Psoas muscle (tissue), 8 donors: ENCODE measurements around the gene CNPY4. TPM values are rescaled to one million over a fixed set of nuclear protein-coding genes. Genes with fewer than 3 reads are reported as not detected.

Source experiments
- ATAC-seq, 4 donors: fragments of 200-7000 bp; cut with Tn5 transposase; one replicate each; pipeline ENCODE4 v1.9.1; 2020; ENCODE audit warnings: moderate library complexity in 3 of 4, mild to moderate bottlenecking in 2 of 4
- DNase-seq, 2 donors: peaks; one replicate each; pipeline ENCODE4 v3.0.0-alpha.2; 2020
- H3K27ac ChIP-seq: fragments of 200-600 bp; one replicate; pipeline ENCODE4 v1.8.0; 2022
- H3K27me3 ChIP-seq, 3 donors: fragments of 200-600 bp in 1 of 3; one replicate each; pipeline versions ENCODE4 v1.6.1 to v1.8.0; 2013 to 2022; ENCODE audit warnings: low read length in 2 of 3, mild to moderate bottlenecking in 2 of 3, moderate library complexity in 1 of 3; ENCODE audit not compliant: insufficient read depth in 3 of 3
- H3K36me3 ChIP-seq, 2 donors: fragments of 200-600 bp in 1 of 2; one replicate each; pipeline versions ENCODE4 v1.6.1 to v1.8.0; 2013 to 2022; ENCODE audit warnings: low read depth in 1 of 2, mild to moderate bottlenecking in 1 of 2, moderate library complexity in 1 of 2; ENCODE audit not compliant: insufficient read depth in 1 of 2
- H3K4me1 ChIP-seq: fragments of 200-600 bp; one replicate; pipeline ENCODE4 v1.8.0; 2022
- H3K4me3 ChIP-seq: fragments of 200-600 bp; one replicate; pipeline ENCODE4 v1.8.0; 2022; ENCODE audit warnings: mild to moderate bottlenecking
- H3K9me3 ChIP-seq: fragments of 200-600 bp; one replicate; pipeline ENCODE4 v1.8.0; 2022
- CTCF ChIP-seq: fragments of 200-600 bp; IDR thresholded peaks from one replicate; pipeline ENCODE4 v1.8.0; 2022; ENCODE audit warnings: antibody characterized with exemption
- WGBS, 3 donors: extraction: QIAGEN DNeasy Blood & Tissue Kit; methylation state at CpG; one replicate each; pipeline versions ENCODE4 v1.1.6 to v1.1.7; 2013; 5-methylcytosine and 5-hydroxymethylcytosine counted together
- intact Hi-C, 2 donors: fragments of 100-400 bp; cut with DNase I; formaldehyde crosslinking; loops; one replicate each; pipeline versions ENCODE4 v1.11.0 to v1.14.2; 2022
- polyA plus RNA-seq, 3 donors: library from polyadenylated mRNA; stranded (reverse); fragments of 200-250 nt; gene quantifications; one replicate each; pipeline ENCODE4 v1.2.3, GENCODE V29; 2013
- total RNA-seq, 4 donors: library from RNA; stranded (reverse); fragmentation: NEBNext Ultra II Directional in 2 of 4; extraction: Animal tissue kit (Norgen Biotek cat#: 25700) in 2 of 4; gene quantifications; one replicate each; pipeline versions ENCODE4 v1.2.1 to v1.2.4, GENCODE V29; 2021 to 2023
- donor health status: healthy with polysubstance abuse.
- donor health status: DM: no; HTN: no; CAD: no; lungs with moderate emphysema.
- donor health status: Bipolar disorder and iron deficiency.
- donor health status: healthy.
- donor health status: DM: yes; HTN: yes; CAD: no.
- donor health status: DM: no; HTN: no; CAD: no.
- donor health status: DM: no; HTN: no; CAD: no.
- donor health status: DM: yes; HTN: yes; CAD: no.

CNPY4 gene
- total and polyA plus RNA-seq, 7 donors = 2.2 to 7.0 (median 2.9) TPM

GRCh38 chr7:100174582-100174981, 55.1 kb downstream of the CNPY4 start:
- WGBS, 3 donors = 84 to 90% (median 89%) methylated on average over 5 of the region's 5 CpGs
- H3K4me3 ChIP-seq = no peak overlapping the region
- DNase-seq = no peak

More at GRCh38 chr7:100174582-100174981, 55.1 kb downstream of the CNPY4 start:
- intact Hi-C loops = no loop called here
- Histone ChIP-seq H3K9me3 (no peaks in the 10 kb centered on the region), H3K27ac (no peak overlapping the region), H3K4me1 (peaks cover 6% of the 10 kb centered on the region), H3K27me3 (peaks cover 0 to 39% (median 8%) of the 10 kb centered on the region in 3 donors), H3K36me3 (no peaks in the 10 kb centered on the region)
- no peak for TF ChIP-seq CTCF
- ATAC-seq = no peak

Other genes starting within 250 kb of the CNPY4 start
- not detected for gene OR2AE1, start 242.6 kb upstream of the CNPY4 start, total RNA-seq
- under 1 TPM in 2 of 3 donors, not detected in 1; 0.05 to 0.17 TPM for gene OR2AE1, start 242.6 kb upstream of the CNPY4 start, polyA plus RNA-seq
- gene TRIM4, start 200.1 kb upstream of the CNPY4 start, total RNA-seq = 1 to 10 TPM; 4.4 to 8.9 (median 6.1) TPM
- 1 to 10 TPM; 2.6 to 8.8 (median 4.3) TPM for gene TRIM4, start 200.1 kb upstream of the CNPY4 start, polyA plus RNA-seq
- under 1 TPM in 1 of 4 donors, not detected in 3; 0.34 TPM for gene GJC3, start 190.0 kb upstream of the CNPY4 start, total RNA-seq
- gene GJC3, start 190.0 kb upstream of the CNPY4 start, polyA plus RNA-seq = under 1 TPM; 0.08 to 0.52 (median 0.08) TPM
- under 1 TPM; 0.49 to 0.82 (median 0.59) TPM for gene AZGP1, start 143.6 kb upstream of the CNPY4 start, total RNA-seq
- 1 to 10 TPM in 2 of 3 donors, under 1 TPM in 1; 0.73 to 2.4 (median 1.6) TPM for gene AZGP1, start 143.6 kb upstream of the CNPY4 start, polyA plus RNA-seq
- gene ZKSCAN1, start 104.0 kb upstream of the CNPY4 start, total RNA-seq = 10 to 100 TPM; 38.5 to 40.2 (median 38.9) TPM
- gene ZKSCAN1, start 104.0 kb upstream of the CNPY4 start, polyA plus RNA-seq = 10 to 100 TPM in 1 of 3 donors, 1 to 10 TPM in 2; 5.7 to 15.8 (median 8.8) TPM
- gene ZSCAN21, start 69.9 kb upstream of the CNPY4 start, total RNA-seq = 10 to 100 TPM in 3 of 4 donors, 1 to 10 TPM in 1; 9.9 to 20.3 (median 11.7) TPM
- 10 to 100 TPM in 2 of 3 donors, 1 to 10 TPM in 1; 6.8 to 25.6 (median 16.2) TPM for gene ZSCAN21, start 69.9 kb upstream of the CNPY4 start, polyA plus RNA-seq
- gene ZNF3, start 37.9 kb upstream of the CNPY4 start, total RNA-seq = 10 to 100 TPM; 14.6 to 23.8 (median 17.1) TPM
- gene ZNF3, start 37.9 kb upstream of the CNPY4 start, polyA plus RNA-seq = 10 to 100 TPM; 11.2 to 26.4 (median 15.1) TPM
- gene COPS6, start 30.7 kb upstream of the CNPY4 start, total RNA-seq = 100 to 1,000 TPM in 3 of 4 donors, 10 to 100 TPM in 1; 82.9 to 130 (median 111) TPM
- gene COPS6, start 30.7 kb upstream of the CNPY4 start, polyA plus RNA-seq = 100 to 1,000 TPM; 104 to 145 (median 126) TPM
- gene MCM7, start 18.2 kb upstream of the CNPY4 start, total RNA-seq = 10 to 100 TPM; 24.6 to 34.0 (median 30.6) TPM
- 10 to 100 TPM; 33.3 to 40.6 (median 33.8) TPM for gene MCM7, start 18.2 kb upstream of the CNPY4 start, polyA plus RNA-seq
- gene AP4M1, start 18.0 kb upstream of the CNPY4 start, total RNA-seq = 10 to 100 TPM in 2 of 4 donors, 1 to 10 TPM in 2; 8.8 to 12.9 (median 10.8) TPM
- 10 to 100 TPM; 10.9 to 19.2 (median 14.5) TPM for gene AP4M1, start 18.0 kb upstream of the CNPY4 start, polyA plus RNA-seq
- gene TAF6, start 276 bp upstream of the CNPY4 start, total RNA-seq = 10 to 100 TPM; 26.8 to 40.5 (median 31.7) TPM
- 10 to 100 TPM; 31.4 to 58.4 (median 34.8) TPM for gene TAF6, start 276 bp upstream of the CNPY4 start, polyA plus RNA-seq
- 1 to 10 TPM in 3 of 4 donors, under 1 TPM in 1; 0.91 to 2.6 (median 1.7) TPM for gene MBLAC1, start 7.3 kb downstream of the CNPY4 start, total RNA-seq
- gene MBLAC1, start 7.3 kb downstream of the CNPY4 start, polyA plus RNA-seq = 1 to 10 TPM; 1.8 to 3.8 (median 2.7) TPM
- gene LAMTOR4, start 29.3 kb downstream of the CNPY4 start, total RNA-seq = 10 to 100 TPM; 48.7 to 74.6 (median 68.1) TPM
- gene LAMTOR4, start 29.3 kb downstream of the CNPY4 start, polyA plus RNA-seq = 100 to 1,000 TPM; 118 to 141 (median 140) TPM
- 10 to 100 TPM in 1 of 4 donors, 1 to 10 TPM in 3; 4.1 to 14.2 (median 7.4) TPM for gene TRAPPC14, start 39.1 kb downstream of the CNPY4 start, total RNA-seq
- 10 to 100 TPM in 1 of 3 donors, 1 to 10 TPM in 2; 5.2 to 13.1 (median 9.8) TPM for gene TRAPPC14, start 39.1 kb downstream of the CNPY4 start, polyA plus RNA-seq
- gene GAL3ST4, start 49.0 kb downstream of the CNPY4 start, total RNA-seq = 1 to 10 TPM in 2 of 4 donors, under 1 TPM in 2; 0.23 to 3.8 (median 0.95) TPM
- under 1 TPM; 0.45 to 0.57 (median 0.52) TPM for gene GAL3ST4, start 49.0 kb downstream of the CNPY4 start, polyA plus RNA-seq
- gene GPC2, start 57.7 kb downstream of the CNPY4 start, total RNA-seq = under 1 TPM; 0.16 to 0.77 (median 0.36) TPM
- gene GPC2, start 57.7 kb downstream of the CNPY4 start, polyA plus RNA-seq = under 1 TPM; 0.30 to 0.38 (median 0.33) TPM
- under 1 TPM; 0.25 to 0.82 (median 0.47) TPM for gene STAG3, start 58.3 kb downstream of the CNPY4 start, total RNA-seq
- under 1 TPM; 0.18 to 0.86 (median 0.51) TPM for gene STAG3, start 58.3 kb downstream of the CNPY4 start, polyA plus RNA-seq
- under 1 TPM in 1 of 4 donors, not detected in 3; 0.61 TPM for gene PVRIG, start 100.3 kb downstream of the CNPY4 start, total RNA-seq
- gene PVRIG, start 100.3 kb downstream of the CNPY4 start, polyA plus RNA-seq = under 1 TPM; 0.05 to 0.14 (median 0.06) TPM
- not detected for gene SPDYE3, start 188.1 kb downstream of the CNPY4 start, total RNA-seq
- under 1 TPM in 2 of 3 donors, not detected in 1; 0.09 to 0.19 TPM for gene SPDYE3, start 188.1 kb downstream of the CNPY4 start, polyA plus RNA-seq
- 10 to 100 TPM; 11.3 to 19.2 (median 13.4) TPM for gene PILRB, start 238.5 kb downstream of the CNPY4 start, total RNA-seq
- gene PILRB, start 238.5 kb downstream of the CNPY4 start, polyA plus RNA-seq = 10 to 100 TPM; 11.2 to 17.9 (median 16.4) TPM